SK-N-MC (cell line): ENCODE results near the gene FUT6.

Source experiments
- DNase-seq: peaks from one replicate; pipeline ENCODE4 v3.0.0-alpha.2; 2011; ENCODE audit warnings: low read depth, low spot score
- H3K27ac ChIP-seq: fragments of 200-600 bp; sonication (generic); 2 replicates; pipeline ENCODE4 v1.5.1; 2016; ENCODE audit warnings: mixed run types
- H3K36me3 ChIP-seq: fragments of 200-600 bp; sonication (generic); 2 replicates; pipeline ENCODE4 v1.6.1; 2017; ENCODE audit warnings: antibody characterized with exemption, low read length, mixed read lengths; ENCODE audit not compliant: insufficient read depth
- H3K4me3 ChIP-seq: fragments of 200-600 bp; sonication (generic); 2 replicates; pipeline ENCODE4 v1.5.1; 2016
- H3K9ac ChIP-seq: fragments of 200-600 bp; sonication (generic); 2 replicates; pipeline ENCODE4 v1.8.0; 2017; ENCODE audit warnings: mixed run types, mixed read lengths; ENCODE audit not compliant: insufficient read length
- H3K9me3 ChIP-seq: fragments of 200-600 bp; sonication (generic); 2 replicates; pipeline ENCODE4 v1.6.1; 2017; ENCODE audit warnings: low read depth, mild to moderate bottlenecking, antibody characterized with exemption, low read length, moderate library complexity, mixed read lengths
- EZH2 ChIP-seq: fragments of 200-600 bp; sonication (generic); IDR thresholded peaks from one replicate; pipeline ENCODE4 v1.6.1; 2017; ENCODE audit warnings: antibody characterized with exemption
- FOXP2 ChIP-seq: optimal IDR thresholded peaks from 2 replicates; pipeline ENCODE3; 2011; ENCODE audit warnings: mild to moderate bottlenecking, moderate library complexity; ENCODE audit not compliant: insufficient read depth; ENCODE audit errors: extremely low read length, control extremely low read depth
- POLR2AphosphoS5 ChIP-seq: IDR thresholded peaks from 2 replicates; pipeline ENCODE4 v1.6.1; 2012; ENCODE audit warnings: mild to moderate bottlenecking, low read depth, low read length, borderline replicate concordance

The FUT6 gene

DNA sequence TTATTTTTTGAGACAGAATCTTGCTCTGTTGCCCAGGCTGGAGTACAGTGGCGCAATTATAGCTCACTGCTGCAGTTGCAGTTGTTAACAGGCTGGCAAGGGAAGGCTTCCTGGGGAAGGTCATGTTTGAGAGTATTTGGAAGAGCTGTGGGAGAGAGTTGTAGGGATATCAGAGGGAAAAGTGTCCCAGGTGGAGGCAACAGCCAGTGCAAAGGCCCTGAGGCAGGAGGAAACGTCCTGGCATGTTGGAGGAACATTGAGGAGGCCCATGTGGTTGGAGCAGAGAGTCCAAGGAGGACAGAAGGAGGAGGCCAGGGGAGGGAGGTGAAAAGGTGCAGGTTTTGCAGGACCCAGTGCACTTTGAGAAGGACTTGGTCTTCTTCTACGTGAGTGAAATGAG lies 46.3 kb downstream of the FUT6 start:
- no peak overlapping the region for H3K27ac ChIP-seq
- no peak overlapping the region for H3K9ac ChIP-seq
- no peak for TF ChIP-seq FOXP2
- TF ChIP-seq POLR2AphosphoS5, result no peak
- TF ChIP-seq EZH2, result no peak
- H3K9me3 ChIP-seq, result no peaks in the 10 kb centered on the region
- H3K4me3 ChIP-seq, result no peak overlapping the region
- DNase-seq, result no peak
- H3K36me3 ChIP-seq, result peaks cover 17% of the 10 kb centered on the region

- no peak for DNase-seq
- H3K9me3 ChIP-seq, result no peaks in the 10 kb centered on the region
- H3K36me3 ChIP-seq, result peaks cover 26% of the 10 kb centered on the region
- no peak overlapping the region for H3K4me3 ChIP-seq
- TF ChIP-seq FOXP2 (no peak), EZH2 (no peak), POLR2AphosphoS5 (no peak)
- no peak overlapping the region for H3K9ac ChIP-seq
- H3K27ac ChIP-seq, result no peak overlapping the region
These were observed 47.3 kb downstream of the FUT6 start for GRCh38 chr19:5792224-5792623.

DNA sequence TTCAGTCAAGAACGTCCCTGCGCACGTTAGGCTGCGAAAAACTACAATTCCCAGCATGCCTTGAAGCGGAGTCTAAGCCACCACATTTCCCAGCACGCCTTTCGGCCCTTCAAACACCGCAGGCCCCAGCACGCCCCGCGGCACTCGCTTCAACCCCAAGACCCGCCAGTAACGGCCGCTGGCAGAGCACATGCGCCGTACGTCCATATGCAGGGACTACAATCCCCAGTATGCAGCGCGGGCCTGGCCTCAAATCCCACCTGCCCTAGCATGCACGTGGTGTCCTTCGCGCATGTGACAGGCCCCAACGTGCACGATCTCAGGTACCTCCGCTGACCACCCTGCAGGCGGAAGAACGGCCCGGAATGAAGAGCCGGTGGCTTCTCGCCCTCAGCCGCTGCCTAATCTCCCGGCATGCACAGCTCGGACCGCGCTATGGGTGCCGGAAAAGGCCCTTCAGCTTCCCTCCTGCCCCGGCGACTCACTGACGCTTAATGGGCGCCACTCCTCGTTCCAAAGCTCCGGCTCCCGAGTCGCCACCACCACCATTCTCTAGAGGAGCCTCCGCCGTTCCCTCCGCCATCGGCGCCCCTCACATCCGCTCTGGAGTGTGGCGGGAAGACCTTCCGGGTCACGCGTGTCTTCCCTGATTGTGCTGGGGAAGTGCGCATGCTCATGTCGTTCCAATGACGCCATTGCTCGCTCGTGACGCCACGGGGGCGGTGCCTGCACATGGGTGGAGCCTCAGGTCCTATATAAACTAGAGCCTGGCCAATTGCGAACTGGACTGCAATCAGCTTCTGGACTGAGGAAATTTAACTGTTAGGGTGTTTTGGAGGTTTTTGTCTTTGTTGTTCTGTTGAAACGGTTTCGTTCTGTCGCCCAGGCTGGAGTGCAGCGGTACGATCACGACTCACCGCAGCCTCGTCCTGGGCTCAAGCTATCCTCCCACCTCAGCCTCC lies 48.7 kb downstream of the FUT6 start, which contains the start of gene DUS3L:
DUS3L (minus strand) TSS at position 605 of the 962 bp plus-strand sequence; CDS start at position 583, 22 bp downstream.
- peaks cover 40% of the 10 kb centered on the region for H3K36me3 ChIP-seq
- peak within 1 kb of the TSS; percentile 100 for H3K9ac ChIP-seq
- DNase-seq, result peak; percentile 92
- H3K27ac ChIP-seq, result peak within 1 kb of the TSS; percentile 99
- peak; percentile 75; the same call in 1 of the 2 replicates for TF ChIP-seq POLR2AphosphoS5
- peak; percentile 25 for TF ChIP-seq FOXP2
- TF ChIP-seq EZH2, result no peak
- H3K9me3 ChIP-seq, result no peaks in the 10 kb centered on the region
- peak within 1 kb of the TSS; percentile 100 for H3K4me3 ChIP-seq

DNA sequence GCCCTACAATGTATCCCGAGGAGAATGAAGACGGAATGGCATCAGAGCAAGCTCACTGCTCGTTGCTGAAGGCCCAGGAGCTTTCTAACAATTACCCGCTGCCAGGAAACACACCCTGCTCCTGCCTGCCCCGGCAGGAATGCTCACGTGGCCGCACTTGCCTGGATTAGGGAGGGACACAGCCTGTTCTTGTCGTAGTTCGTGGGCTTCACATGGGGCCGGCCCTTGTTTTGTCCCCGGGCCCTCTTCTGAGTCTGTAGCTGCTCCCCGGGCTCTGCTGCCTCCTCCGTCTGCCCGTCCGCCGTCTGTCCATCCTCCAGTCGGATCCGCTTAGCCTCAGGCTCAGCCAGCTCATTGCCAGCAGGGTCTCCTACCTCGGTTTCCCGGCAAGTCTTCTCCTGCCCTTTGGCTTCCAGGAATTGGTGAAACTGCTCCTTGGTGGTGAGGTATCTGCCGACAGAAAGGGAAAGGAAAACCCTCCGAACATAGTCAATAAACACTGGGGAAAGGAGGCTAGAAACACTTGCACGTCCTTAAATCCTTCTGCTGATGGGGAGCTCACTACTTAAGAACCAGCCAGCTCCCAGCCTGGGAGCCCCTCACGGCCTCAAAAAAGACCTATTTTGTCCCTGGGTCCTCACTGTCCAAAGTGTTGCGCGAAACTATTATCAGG lies 49.5 kb downstream of the FUT6 start:
- TF ChIP-seq POLR2AphosphoS5 (no peak), FOXP2 (no peak), EZH2 (no peak)
- H3K9me3 ChIP-seq, result no peaks in the 10 kb centered on the region
- H3K36me3 ChIP-seq, result peaks cover 48% of the 10 kb centered on the region
- peak overlapping the region; percentile 100 for H3K4me3 ChIP-seq
- DNase-seq, result no peak
- H3K9ac ChIP-seq, result peak overlapping the region; percentile 100
- no peak overlapping the region for H3K27ac ChIP-seq

DNA sequence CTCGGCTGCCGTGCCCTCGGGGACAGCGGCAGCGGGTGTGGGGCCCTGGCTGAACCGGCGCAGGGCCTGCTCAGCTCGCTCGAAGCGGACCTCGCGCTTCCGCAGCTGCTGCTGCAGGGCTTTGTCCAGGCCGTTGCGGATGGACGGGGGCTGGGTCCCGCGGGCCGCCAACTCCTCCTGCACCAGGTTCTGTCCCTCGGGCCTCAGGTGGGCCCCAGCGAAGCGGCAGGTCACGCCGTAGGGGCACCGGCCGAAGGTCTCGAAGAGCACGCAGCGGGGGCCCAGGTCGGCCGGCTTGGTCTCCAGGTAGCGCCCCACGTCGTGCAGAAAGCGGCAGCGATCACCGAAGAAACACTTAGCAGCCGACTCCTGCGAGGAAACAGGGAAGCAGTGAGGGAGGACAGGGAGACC lies 50.1 kb downstream of the FUT6 start:
- Histone ChIP-seq H3K27ac (no peak overlapping the region), H3K9ac (no peak overlapping the region), H3K4me3 (no peak overlapping the region), H3K9me3 (no peaks in the 10 kb centered on the region), H3K36me3 (peaks cover 48% of the 10 kb centered on the region)
- TF ChIP-seq POLR2AphosphoS5 (no peak), EZH2 (no peak), FOXP2 (no peak)
- DNase-seq, result no peak

- Histone ChIP-seq H3K9me3 (no peaks in the 10 kb centered on the region), H3K36me3 (peaks cover 48% of the 10 kb centered on the region), H3K4me3 (no peak overlapping the region), H3K27ac (no peak overlapping the region), H3K9ac (no peak overlapping the region)
- TF ChIP-seq EZH2, result no peak
- no peak for TF ChIP-seq FOXP2
- TF ChIP-seq POLR2AphosphoS5, result no peak
- DNase-seq, result no peak
These were observed 51.1 kb downstream of the FUT6 start for GRCh38 chr19:5788422-5788821.

GRCh38 chr19:5787409-5788182 lies 51.9 kb downstream of the FUT6 start:
- H3K27ac ChIP-seq, result no peak overlapping the region
- no peak for TF ChIP-seq POLR2AphosphoS5
- no peak for TF ChIP-seq FOXP2
- no peak for TF ChIP-seq EZH2
- no peak for DNase-seq
- peaks cover 48% of the 10 kb centered on the region for H3K36me3 ChIP-seq
- no peak overlapping the region for H3K4me3 ChIP-seq
- no peaks in the 10 kb centered on the region for H3K9me3 ChIP-seq
- H3K9ac ChIP-seq, result no peak overlapping the region
